Measurements from ENCODE around the gene LRP1.

LRP1 gene

GRCh38 chr12:57194253-57194652 is 66.0 kb downstream of the LRP1 start:
- DNase-seq (ENCODE audit: low spot score), result no peak

- no peak for DNase-seq (ENCODE audit: low spot score)
Observed at GRCh38 chr12:57195186-57195585, 66.9 kb downstream of the LRP1 start.

- no peak for DNase-seq (ENCODE audit: low spot score)
Observed at GRCh38 chr12:57195611-57196371, 67.5 kb downstream of the LRP1 start.

GRCh38 chr12:57196439-57196838 is 68.2 kb downstream of the LRP1 start:
- DNase-seq (ENCODE audit: low spot score), result no peak

GRCh38 chr12:57196956-57197355 is 68.7 kb downstream of the LRP1 start:
- DNase-seq (ENCODE audit: low spot score), result no peak

- no peak for DNase-seq (ENCODE audit: low spot score)
Observed at GRCh38 chr12:57198329-57198728, 70.0 kb downstream of the LRP1 start.

GRCh38 chr12:57199191-57199590 is 70.9 kb downstream of the LRP1 start:
- no peak for DNase-seq (ENCODE audit: low spot score)

- no peak for DNase-seq (ENCODE audit: low spot score)
Observed at GRCh38 chr12:57200497-57200896, 72.2 kb downstream of the LRP1 start.

GRCh38 chr12:57201219-57201618 is 72.9 kb downstream of the LRP1 start:
- no peak for DNase-seq (ENCODE audit: low spot score)

- no peak for DNase-seq (ENCODE audit: low spot score)
Observed at GRCh38 chr12:57201631-57202030, 73.3 kb downstream of the LRP1 start.

GRCh38 chr12:57202321-57202720 is 74.0 kb downstream of the LRP1 start:
- no peak for DNase-seq (ENCODE audit: low spot score)

GRCh38 chr12:57203201-57203600 is 74.9 kb downstream of the LRP1 start:
- no peak for DNase-seq (ENCODE audit: low spot score)

GRCh38 chr12:57203791-57204190 is 75.5 kb downstream of the LRP1 start:
- no peak for DNase-seq (ENCODE audit: low spot score)

- DNase-seq (ENCODE audit: low spot score), result no peak
Observed at GRCh38 chr12:57204454-57204853, 76.2 kb downstream of the LRP1 start.

GRCh38 chr12:57205186-57205585 is 76.9 kb downstream of the LRP1 start:
- DNase-seq (ENCODE audit: low spot score), result no peak

- DNase-seq (ENCODE audit: low spot score), result no peak
Observed at GRCh38 chr12:57205931-57206330, 77.6 kb downstream of the LRP1 start.

- DNase-seq (ENCODE audit: low spot score), result no peak
Observed at GRCh38 chr12:57207731-57208630, 79.7 kb downstream of the LRP1 start.

- no peak for DNase-seq (ENCODE audit: low spot score)
Observed at GRCh38 chr12:57208631-57209282, 80.5 kb downstream of the LRP1 start.

- DNase-seq (ENCODE audit: low spot score), result no peak
Observed at GRCh38 chr12:57209916-57210315, 81.6 kb downstream of the LRP1 start.

- DNase-seq (ENCODE audit: low spot score), result no peak
Observed at GRCh38 chr12:57210461-57210860, 82.2 kb downstream of the LRP1 start.

- DNase-seq (ENCODE audit: low spot score), result no peak
Observed at GRCh38 chr12:57210926-57211692, 82.8 kb downstream of the LRP1 start.

All from CD4-positive, alpha-beta T cell treated with Interleukin-15 for 4 hours (primary cell).